HEK293T (cell line): ENCODE data around the gene UBE2D1.

Experiments used
- CTCF ChIA-PET: fragments of 350-600 bp; formaldehyde crosslinking; extraction: SDS; loops from one replicate; lab custom pipeline; 2021; ENCODE audit warnings: antibody characterized with exemption, inconsistent platforms; lab: Yijun Ruan, JAX
- POLR2A ChIA-PET: fragments of 350-600 bp; formaldehyde crosslinking; extraction: SDS; loops from one replicate; lab custom pipeline; 2020; ENCODE audit warnings: antibody characterized with exemption, inconsistent platforms; lab: Yijun Ruan, JAX
- DNase-seq: peaks from one replicate; pipeline ENCODE4 v3.0.0; 2012; ENCODE audit warnings: mixed read lengths; ENCODE audit errors: extremely low spot score
- ARNT ChIP-seq: fragments of 450-650 bp; IDR thresholded peaks from 2 replicates; pipeline ENCODE4 v1.6.1; 2017; ENCODE audit warnings: mild to moderate bottlenecking
- BHLHE40 ChIP-seq: fragments of 450-650 bp; IDR thresholded peaks from 2 replicates; pipeline ENCODE4 v1.6.1; 2016; ENCODE audit warnings: mild to moderate bottlenecking, moderate library complexity, borderline replicate concordance
- CTBP1 ChIP-seq: fragments of 450-650 bp; IDR thresholded peaks from 2 replicates; pipeline ENCODE4 v1.6.1; 2016; ENCODE audit warnings: borderline replicate concordance
- ELF4 ChIP-seq: fragments of 450-650 bp; IDR thresholded peaks from 2 replicates; pipeline ENCODE4 v1.6.1; 2017; ENCODE audit warnings: antibody characterized with exemption
- FOXA1 ChIP-seq: fragments of 450-650 bp; IDR thresholded peaks from 2 replicates; pipeline ENCODE4 v1.6.1; 2016; ENCODE audit warnings: mild to moderate bottlenecking
- FOXK2 ChIP-seq: fragments of 450-650 bp; IDR thresholded peaks from 2 replicates; pipeline ENCODE4 v1.6.1; 2016; ENCODE audit warnings: mild to moderate bottlenecking
- FOXM1 ChIP-seq: fragments of 450-650 bp; IDR thresholded peaks from 2 replicates; pipeline ENCODE4 v1.6.1; 2017; ENCODE audit warnings: mild to moderate bottlenecking, borderline replicate concordance
- HDGF ChIP-seq: fragments of 450-650 bp; IDR thresholded peaks from 2 replicates; pipeline ENCODE4 v1.6.1; 2017; ENCODE audit warnings: antibody characterized with exemption, borderline replicate concordance
- L3MBTL2 ChIP-seq: fragments of 450-650 bp; conservative IDR thresholded peaks from 2 replicates; pipeline ENCODE4 v1.6.1; 2016; ENCODE audit warnings: mild to moderate bottlenecking
- LEF1 ChIP-seq: fragments of 450-650 bp; IDR thresholded peaks from 2 replicates; pipeline ENCODE4 v1.6.1; 2017; ENCODE audit warnings: mild to moderate bottlenecking, borderline replicate concordance
- NFRKB ChIP-seq: fragments of 450-650 bp; IDR thresholded peaks from 2 replicates; pipeline ENCODE4 v1.6.1; 2016; ENCODE audit warnings: mild to moderate bottlenecking, moderate library complexity
- SP1 ChIP-seq: fragments of 450-650 bp; IDR thresholded peaks from 2 replicates; pipeline ENCODE4 v1.6.1; 2017
- SUZ12 ChIP-seq: fragments of 450-650 bp; IDR thresholded peaks from 2 replicates; pipeline ENCODE4 v1.6.1; 2016; ENCODE audit warnings: mild to moderate bottlenecking
- TARDBP ChIP-seq: fragments of 450-650 bp; IDR thresholded peaks from 2 replicates; pipeline ENCODE4 v1.6.1; 2016
- ZNF384 ChIP-seq: fragments of 450-650 bp; IDR thresholded peaks from 2 replicates; pipeline ENCODE4 v1.6.1; 2016
- TF ChIP-seq, protein P1 (sequence below): fragments of 450-650 bp; IDR thresholded peaks from 2 replicates; pipeline ENCODE4 v1.6.1; 2016

UBE2D1 gene

DNA sequence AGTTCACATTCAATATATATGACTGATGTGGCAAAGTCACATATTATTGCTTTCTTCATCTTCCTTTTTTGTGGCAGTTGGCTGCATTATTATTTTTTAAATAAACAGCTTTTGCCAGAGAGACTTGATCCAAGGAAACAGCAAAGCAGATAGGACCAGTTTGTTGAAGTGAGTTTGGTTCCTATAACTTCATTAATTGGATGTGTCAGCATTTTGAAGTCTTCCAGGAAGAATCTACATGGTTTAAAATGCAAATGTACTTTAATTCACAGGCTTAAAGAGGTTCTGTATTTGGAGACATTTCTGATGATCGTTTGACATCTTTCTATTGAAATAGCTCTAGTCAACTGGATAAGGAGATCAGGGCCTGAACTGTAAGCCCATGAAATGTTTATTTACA is 13.2 kb downstream of the UBE2D1 start:
- DNase-seq: no peak
- POLR2A ChIA-PET: interaction anchor here (0.9 kb wide), 1 partner anchor 12 kb away, joined by 5 read pairs; no protein-coding TSS in a partner anchor
- CTCF ChIA-PET: interaction anchor here (0.7 kb wide), 1 partner anchor 37 kb away, joined by 3 read pairs; no protein-coding TSS in a partner anchor
- no peak for TF ChIP-seq CTBP1
- TF ChIP-seq LEF1: no peak

DNA sequence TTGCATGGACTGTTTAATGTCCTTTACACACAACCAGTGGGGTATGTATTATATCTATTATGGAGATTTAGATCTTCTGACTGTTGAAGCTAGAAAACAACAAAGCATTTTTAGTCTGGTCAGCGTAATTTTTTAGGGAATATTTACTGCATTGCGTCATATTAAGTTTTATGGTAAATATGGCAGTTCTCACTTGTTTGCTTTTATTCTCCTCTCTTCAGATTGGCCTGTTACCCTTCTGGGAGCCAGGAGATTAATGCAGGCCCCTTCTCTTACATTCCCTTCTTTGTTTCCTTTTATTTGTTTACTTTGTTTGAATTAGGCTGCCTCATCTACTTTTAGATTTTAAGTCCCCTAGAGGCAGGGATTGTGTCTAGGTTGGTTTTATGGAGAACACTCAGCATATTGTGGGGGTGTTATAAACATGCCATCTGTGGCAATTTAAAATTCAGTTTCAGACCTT is 13.8 kb downstream of the UBE2D1 start:
- TF ChIP-seq FOXM1 (no peak), FOXK2 (0 out of 2 replicates have a peak, but pooled peaks have one; percentile 32), CTBP1 (0 out of 2 replicates have a peak, but pooled peaks have one; percentile 61), LEF1 (no peak)
- TF ChIP-seq, protein P1, sequence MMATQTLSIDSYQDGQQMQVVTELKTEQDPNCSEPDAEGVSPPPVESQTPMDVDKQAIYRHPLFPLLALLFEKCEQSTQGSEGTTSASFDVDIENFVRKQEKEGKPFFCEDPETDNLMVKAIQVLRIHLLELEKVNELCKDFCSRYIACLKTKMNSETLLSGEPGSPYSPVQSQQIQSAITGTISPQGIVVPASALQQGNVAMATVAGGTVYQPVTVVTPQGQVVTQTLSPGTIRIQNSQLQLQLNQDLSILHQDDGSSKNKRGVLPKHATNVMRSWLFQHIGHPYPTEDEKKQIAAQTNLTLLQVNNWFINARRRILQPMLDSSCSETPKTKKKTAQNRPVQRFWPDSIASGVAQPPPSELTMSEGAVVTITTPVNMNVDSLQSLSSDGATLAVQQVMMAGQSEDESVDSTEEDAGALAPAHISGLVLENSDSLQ: 0 out of 2 replicates have a peak, but pooled peaks have one; percentile 35
- ChIA-PET CTCF (no interaction called here), POLR2A (interaction anchor here (0.9 kb wide), 1 partner anchor 13 kb away, joined by 5 read pairs; no protein-coding TSS in a partner anchor)
- DNase-seq: no peak

DNA sequence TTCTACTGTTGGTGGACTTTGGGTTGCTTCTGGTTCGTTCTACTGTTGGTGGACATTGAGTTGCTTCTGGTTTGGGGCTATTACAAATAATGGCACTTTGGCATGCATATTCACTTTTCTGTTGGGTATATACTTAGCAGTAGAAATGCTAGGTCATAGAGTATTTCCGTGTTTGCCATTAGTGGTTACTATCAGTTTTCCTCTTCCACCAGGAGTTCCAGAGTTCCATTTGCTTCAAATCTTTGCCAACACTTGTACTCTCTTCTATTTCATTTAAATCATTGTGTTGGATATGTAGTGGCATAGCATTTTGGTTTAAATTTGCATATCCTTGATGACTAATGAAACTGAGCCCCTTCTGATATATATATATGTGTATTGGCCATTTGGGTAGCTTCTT is 15.2 kb downstream of the UBE2D1 start:
- TF ChIP-seq NFRKB: no peak
- TF ChIP-seq CTBP1: no peak
- TF ChIP-seq BHLHE40: no peak
- no peak for TF ChIP-seq SP1
- no peak for TF ChIP-seq LEF1
- TF ChIP-seq HDGF: no peak
- no peak for TF ChIP-seq ELF4
- ChIA-PET CTCF (interaction anchor here (0.6 kb wide), 1 partner anchor 159 kb away, joined by 3 read pairs; no protein-coding TSS in a partner anchor), POLR2A (interaction anchor here (1.2 kb wide), 1 partner anchor 14 kb away, joined by 4 read pairs; no protein-coding TSS in a partner anchor)
- DNase-seq: no peak

DNA sequence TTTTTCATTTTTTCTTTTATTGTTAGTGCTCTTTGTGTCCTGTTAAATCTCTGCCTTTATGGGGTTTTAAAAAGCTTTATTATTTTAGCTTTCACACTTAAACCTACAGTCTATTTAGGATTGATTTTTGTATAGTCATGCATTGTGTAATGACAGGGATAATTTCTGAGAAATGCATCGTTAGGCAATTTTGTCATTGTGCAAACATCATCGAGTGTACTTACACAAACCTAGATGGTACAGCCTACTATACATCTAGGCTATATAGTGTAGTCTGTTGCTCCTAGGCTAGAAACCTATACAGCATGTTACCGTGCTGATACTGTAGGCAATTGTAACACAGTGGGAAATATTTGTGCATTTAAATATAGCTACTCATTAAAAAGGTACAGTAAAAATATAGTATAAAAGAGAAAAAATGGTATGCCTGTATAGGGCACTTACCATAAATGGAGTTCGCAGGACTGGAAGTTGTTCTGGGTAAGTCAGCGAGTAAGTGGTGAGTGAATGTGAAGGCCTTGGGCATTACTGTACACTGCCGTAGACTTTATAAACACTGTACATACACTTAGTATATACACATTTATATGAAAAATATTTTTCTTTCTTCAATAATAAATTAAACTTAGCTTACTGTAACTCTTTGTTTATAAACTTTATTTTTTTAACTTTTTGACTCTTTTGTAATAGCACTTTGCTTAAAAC is 16.0 kb downstream of the UBE2D1 start:
- TF ChIP-seq FOXA1: no peak
- TF ChIP-seq BHLHE40: no peak
- no peak for TF ChIP-seq TARDBP
- TF ChIP-seq ARNT: no peak
- no peak for TF ChIP-seq NFRKB
- TF ChIP-seq CTBP1: no peak
- TF ChIP-seq ZNF384: no peak
- TF ChIP-seq, protein P1: no peak
- no peak for TF ChIP-seq SUZ12
- TF ChIP-seq HDGF: no peak
- ChIA-PET CTCF (no interaction called here), POLR2A (interaction anchor here (0.6 kb wide), 1 partner anchor 34 kb away, joined by 3 read pairs; no protein-coding TSS in a partner anchor)
- no peak for DNase-seq

DNA sequence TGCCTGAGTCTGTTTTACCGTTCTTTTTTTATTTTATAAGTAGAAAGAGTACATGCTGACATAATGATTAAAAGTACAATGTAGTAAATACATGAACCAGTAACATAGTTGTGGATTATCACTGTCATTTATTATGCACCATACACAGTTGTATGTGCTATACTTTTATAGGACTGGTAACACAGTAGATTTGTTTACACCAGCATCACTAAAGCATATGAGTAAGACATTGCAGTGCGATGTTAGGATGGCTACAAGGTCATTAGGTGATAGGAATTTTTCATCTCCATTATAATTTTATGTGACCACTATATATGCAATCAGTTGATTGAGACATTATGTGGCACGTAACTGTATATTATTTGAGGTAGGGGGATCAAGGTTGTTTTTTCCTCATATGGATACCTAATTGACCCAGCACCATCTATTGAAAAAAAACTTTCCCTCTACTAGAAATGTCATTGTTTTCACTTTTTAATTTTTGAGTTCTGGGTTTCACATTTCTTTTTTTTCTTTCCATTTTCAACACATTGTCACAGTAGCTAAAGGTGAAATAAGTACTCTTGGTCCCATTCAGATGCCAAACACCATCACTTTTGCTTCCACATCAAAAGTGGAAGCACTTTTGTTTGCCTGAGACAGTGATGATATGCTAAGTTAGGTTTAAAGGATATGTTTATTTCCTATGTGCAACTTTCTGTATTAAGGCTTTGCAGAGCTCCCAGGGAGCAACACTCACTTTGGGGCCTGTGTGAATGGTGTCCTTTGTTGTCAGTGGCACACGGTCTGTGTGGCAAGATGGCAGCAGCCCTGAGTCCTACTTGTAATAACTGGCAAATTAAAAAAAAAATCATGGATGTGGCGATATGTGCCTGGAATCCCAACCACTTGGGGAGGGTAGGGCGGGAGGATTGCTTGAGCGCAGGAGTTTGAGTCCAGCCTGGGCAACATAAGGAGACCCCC is 17.1 kb downstream of the UBE2D1 start:
- no peak for DNase-seq
- ChIA-PET POLR2A (interaction anchor here (1.0 kb wide), 1 partner anchor 83 kb away, joined by 6 read pairs; the partner anchor contains the start of gene CISD1), CTCF (interaction anchor here (0.5 to 1.2 kb wide), 2 partner anchors 7 to 19 kb away, joined by 3 read pairs; no protein-coding TSS in a partner anchor)
- TF ChIP-seq, protein P1: peak; percentile 32; the same call in 1 of the 2 replicates
- no peak for TF ChIP-seq ARNT

DNA sequence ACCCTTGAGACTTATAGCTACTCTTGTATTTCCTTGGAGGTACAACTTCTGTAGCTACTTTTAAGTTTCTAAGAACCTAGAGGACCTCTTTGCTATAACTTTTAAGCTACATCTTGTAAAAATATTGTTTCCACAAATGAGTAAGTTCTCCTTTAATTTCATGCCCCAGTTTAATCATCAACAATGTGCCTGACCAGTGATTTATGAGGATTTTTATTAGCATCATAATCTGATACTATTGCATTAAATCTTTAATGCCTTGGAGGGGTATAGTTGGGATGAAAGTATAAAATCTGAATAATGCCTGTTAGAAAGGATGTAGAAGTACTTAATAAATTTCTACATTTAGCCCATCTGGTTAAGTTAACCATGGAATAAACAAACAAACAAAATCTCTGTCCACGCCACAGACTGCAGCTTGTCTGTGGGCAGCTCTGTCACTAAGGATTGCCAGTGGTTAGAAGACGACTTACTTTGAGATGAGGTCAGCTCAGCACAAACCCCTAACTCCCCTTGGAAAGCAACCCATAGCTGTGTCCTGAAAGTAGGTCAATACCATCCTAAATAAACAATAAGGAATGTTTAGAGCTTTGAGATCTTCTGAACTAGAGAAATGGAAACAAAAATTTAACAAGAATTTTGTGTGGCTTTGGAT is 18.3 kb downstream of the UBE2D1 start:
- ChIA-PET POLR2A (interaction anchor here (1.0 kb wide), 1 partner anchor 84 kb away, joined by 6 read pairs; the partner anchor contains the start of gene CISD1), CTCF (interaction anchor here (1.2 kb wide), 1 partner anchor 8 kb away, joined by 3 read pairs; no protein-coding TSS in a partner anchor)
- peak; percentile 19 for DNase-seq
- TF ChIP-seq L3MBTL2: no peak
- TF ChIP-seq, protein P1: peak; percentile 86
